ENCODE data around the gene MYO5A.

GRCh38 chr15:52392008-52392687, 136.5 kb downstream of the MYO5A start:
- no peak for TF ChIP-seq POLR2AphosphoS5 (IDR thresholded peaks at IDR 0.05; ENCODE audit: low read depth, low read length)
- TF ChIP-seq FOXP2 (optimal IDR thresholded peaks at IDR 0.05; ENCODE audit: borderline replicate concordance, extremely low read depth, extremely low read length, insufficient read depth): no peak
- TF ChIP-seq REST (IDR thresholded peaks at IDR 0.05; ENCODE audit: insufficient read depth in 1 of 2, low read depth in 2 of 2, low read length in 2 of 2): no peak

All from PFSK-1 (cell line).